Osteoblast (primary cell): ENCODE measurements around the gene AP3S1. TPM values are rescaled to one million over a fixed set of nuclear protein-coding genes. Genes with fewer than 3 reads are reported as not detected.
"Not testable (repeated sequence)": the region's sequence is repeated elsewhere in the genome, so short reads cannot be mapped to it uniquely, and the experiment has no call there.

Experiments used
- DNase-seq: peaks from one replicate; pipeline ENCODE4 v3.0.0; 2011; ENCODE audit warnings: low spot score, mixed read lengths; ENCODE audit not compliant: insufficient read length; ENCODE audit errors: missing footprints
- H2AFZ ChIP-seq: 2 replicates; pipeline ENCODE4 v1.6.0; 2011; ENCODE audit warnings: mild to moderate bottlenecking, low read length
- H3K27ac ChIP-seq: 2 replicates; pipeline ENCODE4 v1.5.1; 2011; ENCODE audit warnings: mild to moderate bottlenecking, low read depth, low read length, moderate library complexity
- H3K27me3 ChIP-seq: 2 replicates; pipeline ENCODE4 v1.6.0; 2012; ENCODE audit warnings: mild to moderate bottlenecking, control low read depth, inconsistent platforms, low read length, moderate library complexity; ENCODE audit not compliant: insufficient read depth
- H3K36me3 ChIP-seq: 2 replicates; pipeline ENCODE4 v1.5.1; 2011; ENCODE audit warnings: mild to moderate bottlenecking, low read length, control low read depth, moderate library complexity; ENCODE audit not compliant: insufficient read depth
- H3K4me1 ChIP-seq: 2 replicates; pipeline ENCODE4 v1.5.1; 2011; ENCODE audit warnings: mild to moderate bottlenecking, low read length, control low read depth, moderate library complexity; ENCODE audit not compliant: insufficient read depth
- H3K4me2 ChIP-seq: 2 replicates; pipeline ENCODE4 v1.6.0; 2011; ENCODE audit warnings: mild to moderate bottlenecking, low read length; ENCODE audit not compliant: insufficient read depth
- H3K4me3 ChIP-seq: fragments of 200-600 bp; sonication (generic); 3 replicates; pipeline ENCODE4 v1.5.1; 2012; ENCODE audit warnings: mild to moderate bottlenecking, low read length, inconsistent platforms; ENCODE audit not compliant: insufficient read depth
- H3K79me2 ChIP-seq: 2 replicates; pipeline ENCODE4 v1.6.0; 2012; ENCODE audit warnings: mild to moderate bottlenecking, low read length, control low read depth, inconsistent platforms; ENCODE audit not compliant: insufficient read depth
- H3K9me3 ChIP-seq: 2 replicates; pipeline ENCODE4 v1.5.1; 2011; ENCODE audit warnings: low read depth, low read length, control low read depth
- H4K20me1 ChIP-seq: 2 replicates; pipeline ENCODE4 v1.6.0; 2012; ENCODE audit warnings: mild to moderate bottlenecking, low read length, control low read depth; ENCODE audit not compliant: insufficient read depth
- total RNA-seq: library from RNA; depleted of rRNA; stranded (reverse); fragments of >200 nt; gene quantifications from 2 replicates; pipeline ENCODE4 v1.2.3, GENCODE V29; 2012
- TF ChIP-seq, protein P1 (sequence below): IDR thresholded peaks from 2 replicates; pipeline ENCODE4 v1.5.1; 2011; ENCODE audit warnings: mild to moderate bottlenecking, low read depth, low read length, moderate library complexity; ENCODE audit errors: extremely low read depth

Gene AP3S1
- total RNA-seq, 1 donor = 109 TPM

GRCh38 chr5:115807654-115808052 is 34.1 kb upstream of the AP3S1 start:
- TF ChIP-seq, protein P1, sequence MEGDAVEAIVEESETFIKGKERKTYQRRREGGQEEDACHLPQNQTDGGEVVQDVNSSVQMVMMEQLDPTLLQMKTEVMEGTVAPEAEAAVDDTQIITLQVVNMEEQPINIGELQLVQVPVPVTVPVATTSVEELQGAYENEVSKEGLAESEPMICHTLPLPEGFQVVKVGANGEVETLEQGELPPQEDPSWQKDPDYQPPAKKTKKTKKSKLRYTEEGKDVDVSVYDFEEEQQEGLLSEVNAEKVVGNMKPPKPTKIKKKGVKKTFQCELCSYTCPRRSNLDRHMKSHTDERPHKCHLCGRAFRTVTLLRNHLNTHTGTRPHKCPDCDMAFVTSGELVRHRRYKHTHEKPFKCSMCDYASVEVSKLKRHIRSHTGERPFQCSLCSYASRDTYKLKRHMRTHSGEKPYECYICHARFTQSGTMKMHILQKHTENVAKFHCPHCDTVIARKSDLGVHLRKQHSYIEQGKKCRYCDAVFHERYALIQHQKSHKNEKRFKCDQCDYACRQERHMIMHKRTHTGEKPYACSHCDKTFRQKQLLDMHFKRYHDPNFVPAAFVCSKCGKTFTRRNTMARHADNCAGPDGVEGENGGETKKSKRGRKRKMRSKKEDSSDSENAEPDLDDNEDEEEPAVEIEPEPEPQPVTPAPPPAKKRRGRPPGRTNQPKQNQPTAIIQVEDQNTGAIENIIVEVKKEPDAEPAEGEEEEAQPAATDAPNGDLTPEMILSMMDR = no peak
- Histone ChIP-seq H4K20me1 (no peaks in the 10 kb centered on the region), H2AFZ (no peak overlapping the region), H3K4me3 (no peak overlapping the region), H3K4me2 (no peak overlapping the region), H3K4me1 (no peaks in the 10 kb centered on the region), H3K9me3 (no peaks in the 10 kb centered on the region), H3K27me3 (no peaks in the 10 kb centered on the region), H3K27ac (no peak overlapping the region), H3K36me3 (no peaks in the 10 kb centered on the region), H3K79me2 (no peaks in the 10 kb centered on the region)
- no peak for DNase-seq

- H3K36me3 ChIP-seq, H3K4me3 ChIP-seq, H3K79me2 ChIP-seq, H3K4me1 ChIP-seq, H4K20me1 ChIP-seq, DNase-seq, H3K27me3 ChIP-seq, H3K27ac ChIP-seq, H3K9me3 ChIP-seq, H2AFZ ChIP-seq, H3K4me2 ChIP-seq: not testable (repeated sequence)
Observed at GRCh38 chr5:115808066-115808465, 33.7 kb upstream of the AP3S1 start.

DNA sequence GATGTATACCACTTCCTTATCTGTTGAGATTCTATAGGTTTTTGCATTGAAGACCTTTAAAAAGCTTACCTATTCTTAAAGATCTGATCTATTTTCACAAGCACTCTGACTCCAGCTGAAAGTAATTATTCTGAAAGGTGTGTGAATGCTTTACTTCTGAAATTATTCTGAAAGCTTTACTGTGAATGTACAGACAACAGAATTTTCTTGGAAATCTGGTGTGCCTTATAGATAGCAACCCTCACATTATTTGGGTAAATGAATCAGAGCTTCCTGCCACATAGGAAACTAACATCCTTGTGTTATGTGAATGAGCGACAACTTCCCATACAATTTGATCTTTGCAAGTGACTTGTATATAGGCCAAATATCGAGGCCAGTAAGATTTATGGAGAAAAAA is 31.8 kb upstream of the AP3S1 start:
- TF ChIP-seq, protein P1 = no peak
- Histone ChIP-seq H3K27me3 (peaks cover 14% of the 10 kb centered on the region), H3K4me2 (no peak overlapping the region), H3K4me1 (no peaks in the 10 kb centered on the region), H3K79me2 (no peaks in the 10 kb centered on the region), H3K9me3 (no peaks in the 10 kb centered on the region), H3K4me3 (no peak overlapping the region), H3K36me3 (no peaks in the 10 kb centered on the region), H2AFZ (no peak overlapping the region), H4K20me1 (no peaks in the 10 kb centered on the region), H3K27ac (no peak overlapping the region)
- no peak for DNase-seq

GRCh38 chr5:115810761-115811160 is 31.0 kb upstream of the AP3S1 start:
- H3K27me3 ChIP-seq = peaks cover 22% of the 10 kb centered on the region
- H4K20me1 ChIP-seq = no peaks in the 10 kb centered on the region
- no peak overlapping the region for H3K27ac ChIP-seq
- H3K79me2 ChIP-seq = no peaks in the 10 kb centered on the region
- H3K36me3 ChIP-seq = no peaks in the 10 kb centered on the region
- no peak overlapping the region for H3K4me2 ChIP-seq
- DNase-seq = peak; percentile 17
- H2AFZ ChIP-seq = no peak overlapping the region
- peaks cover 8% of the 10 kb centered on the region for H3K4me1 ChIP-seq
- H3K9me3 ChIP-seq = no peaks in the 10 kb centered on the region
- H3K4me3 ChIP-seq = no peak overlapping the region
- TF ChIP-seq, protein P1 = no peak
